SHP77 treated with DMSO at 0.1 percent for 48 hours (cell line): Measurements from ENCODE around the gene MYO5B.
"Not testable (repeated sequence)": the region's sequence is repeated elsewhere in the genome, so short reads cannot be mapped to it uniquely, and the experiment has no call there.

Experiments used
- DNase-seq: peaks from one replicate; lab custom pipeline; 2025; lab: John Stamatoyannopoulos, UW

MYO5B gene

DNA sequence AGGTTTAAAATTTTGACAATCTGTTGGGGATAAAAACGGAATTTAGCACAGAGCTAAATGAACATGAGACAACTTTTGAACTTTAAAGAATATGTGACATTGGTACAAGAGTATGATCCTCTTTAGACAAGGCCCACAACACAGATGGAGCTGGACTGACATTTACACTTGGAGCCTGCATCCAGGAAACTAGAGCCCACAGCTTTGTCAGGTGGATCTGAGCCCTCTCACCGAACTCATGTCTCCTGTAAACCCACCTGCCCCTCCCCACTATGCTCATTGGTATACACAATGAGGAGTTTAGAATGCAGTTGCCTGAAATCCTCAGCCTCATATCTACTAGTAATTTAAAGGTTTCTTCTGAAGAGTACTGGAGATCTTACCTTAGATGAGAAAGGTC is 359.5 kb downstream of the MYO5B start:
- no peak for DNase-seq

DNA sequence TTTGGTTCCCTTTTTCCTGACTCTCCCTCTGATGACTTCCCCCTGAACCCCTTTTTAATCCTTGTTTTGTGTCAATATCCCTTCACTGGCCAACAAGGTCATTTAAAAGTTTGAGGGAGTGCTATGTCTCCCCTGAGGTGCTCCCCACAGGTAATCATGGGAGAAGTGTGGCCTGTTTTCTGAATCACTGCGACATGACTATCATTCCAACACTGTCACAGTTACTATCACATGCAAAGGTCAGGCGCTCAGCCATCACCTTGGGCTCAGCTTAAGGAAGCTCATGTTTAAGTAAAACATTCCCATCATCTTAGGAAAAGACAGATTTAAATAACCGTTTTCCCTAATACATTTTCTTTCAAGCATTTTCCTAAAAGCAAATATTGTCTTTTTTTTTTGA is 360.7 kb downstream of the MYO5B start:
- DNase-seq = no peak

DNA sequence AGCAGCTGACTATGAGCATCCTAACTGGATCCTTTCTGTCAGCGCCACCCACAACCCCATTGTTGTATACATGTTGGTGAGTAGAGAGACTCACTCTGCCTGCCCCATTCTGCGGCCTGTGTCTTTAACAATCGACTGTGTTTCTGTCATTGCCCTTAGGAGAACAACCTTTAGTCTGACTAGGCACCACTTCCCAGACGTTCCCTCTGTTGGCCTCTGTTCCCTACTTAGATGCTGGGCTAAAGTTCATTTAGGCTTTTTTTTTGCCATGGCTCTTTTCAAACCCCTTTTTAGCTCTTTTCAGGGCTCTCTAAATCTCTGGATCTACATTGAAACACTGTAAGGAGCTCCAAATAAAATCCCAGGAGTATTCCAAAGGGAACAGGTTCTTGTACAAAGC is 361.1 kb downstream of the MYO5B start:
- no peak for DNase-seq

DNA sequence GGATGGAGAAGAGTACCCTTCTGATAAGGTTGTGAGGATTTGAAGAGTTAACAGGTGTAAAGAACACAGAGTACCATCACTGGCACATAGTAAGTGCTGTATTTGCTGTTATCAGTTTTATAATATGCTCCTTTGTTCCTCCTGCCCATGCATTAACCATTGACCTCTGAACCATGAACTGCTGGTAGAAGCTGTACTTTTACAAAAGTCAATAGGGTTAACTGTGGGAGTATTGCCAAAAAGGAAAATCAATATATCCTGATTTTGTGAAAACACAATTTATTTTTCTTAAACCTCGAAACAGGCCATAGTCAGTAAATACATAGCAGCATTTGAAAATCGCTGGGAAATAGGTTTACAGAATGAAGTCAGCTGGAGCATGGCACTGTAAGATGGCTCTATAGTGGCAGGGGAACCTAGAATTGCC is 362.7 kb downstream of the MYO5B start:
- no peak for DNase-seq

DNA sequence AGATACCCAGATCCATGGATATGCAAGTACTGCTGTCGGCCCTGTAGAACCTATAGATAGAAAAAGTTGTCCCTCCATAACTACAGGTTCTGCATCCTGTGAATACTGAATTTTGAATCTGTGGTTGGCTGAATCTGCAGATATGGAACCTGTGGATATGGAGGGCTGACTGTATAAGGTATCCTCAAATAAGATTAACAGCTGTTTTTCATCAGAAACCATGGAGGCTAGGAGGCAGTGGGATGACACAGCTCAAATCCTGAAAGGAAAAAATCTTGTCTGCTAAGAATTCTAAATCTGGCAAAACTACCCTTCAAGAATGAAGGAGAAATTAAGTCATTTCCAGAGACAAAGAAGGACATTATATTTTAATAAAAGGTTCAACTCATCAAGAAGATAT is 367.0 kb downstream of the MYO5B start:
- DNase-seq = no peak

DNA sequence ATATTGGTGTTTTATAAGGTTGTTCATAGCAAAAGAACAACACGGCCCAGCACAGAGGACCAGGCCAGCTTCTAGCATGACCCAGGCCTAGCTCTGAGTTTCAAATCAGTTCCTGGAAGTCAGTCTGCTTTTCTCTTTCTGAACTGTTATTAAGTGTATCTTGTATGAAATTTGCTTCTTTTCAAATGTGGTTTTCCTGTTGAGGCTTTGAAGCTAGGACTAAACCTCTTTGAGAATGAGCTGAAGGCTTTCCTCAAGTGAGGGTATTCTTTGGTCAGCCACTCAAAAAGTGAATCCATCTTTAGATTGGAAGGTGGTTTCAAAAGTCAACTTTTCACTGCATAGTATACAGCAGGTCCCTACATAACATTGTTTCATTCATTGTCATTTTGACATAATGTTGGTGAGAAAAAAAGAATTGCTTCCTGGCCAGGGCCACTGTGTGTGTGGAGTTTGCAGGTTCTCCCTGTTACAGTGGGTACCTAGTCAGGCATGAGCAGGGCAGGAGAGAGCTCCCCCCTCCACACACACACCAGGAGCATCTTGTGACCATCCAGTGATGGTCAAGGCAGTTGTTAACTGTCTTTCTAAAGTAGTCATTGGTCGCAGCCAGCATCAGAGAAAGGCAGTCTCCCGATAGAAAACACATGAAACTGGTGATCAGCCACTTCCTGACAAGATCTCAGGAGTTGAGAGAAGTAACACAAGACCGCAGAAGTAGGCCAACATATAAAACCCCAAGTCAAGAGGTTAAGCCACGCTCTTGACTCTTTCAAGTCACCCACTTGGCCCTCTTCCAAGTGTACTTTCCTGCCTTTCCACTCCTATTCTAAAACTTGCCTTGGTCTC is 374.9 kb downstream of the MYO5B start:
- DNase-seq = no peak

DNA sequence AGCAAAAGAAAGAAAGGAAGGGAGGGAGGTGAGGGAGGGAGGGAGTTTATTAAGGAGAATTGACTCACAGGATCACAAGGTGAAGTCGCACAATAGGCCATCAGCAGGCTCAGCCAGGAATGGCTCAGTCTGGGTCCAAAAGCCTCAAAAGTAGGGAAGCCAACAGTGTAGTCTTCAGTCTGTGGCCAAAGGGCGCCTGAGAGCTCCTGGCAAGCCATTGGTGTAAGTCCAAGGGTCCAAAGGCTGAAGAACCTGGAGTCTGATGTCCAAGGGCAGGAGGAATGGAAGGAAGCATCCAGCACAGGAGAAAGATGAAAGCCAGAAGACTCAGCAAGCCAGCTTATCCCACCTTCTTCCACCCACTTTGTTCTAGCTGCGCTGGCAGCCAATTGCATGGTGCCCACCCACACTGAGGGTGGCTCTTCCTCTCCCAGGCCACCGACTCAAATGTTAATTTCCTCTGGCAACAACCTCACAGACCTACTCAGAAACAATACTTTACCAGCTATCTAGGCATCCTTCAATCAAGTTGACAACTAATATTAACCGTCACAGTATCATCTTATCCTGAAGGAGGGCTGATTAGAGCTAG is 375.8 kb downstream of the MYO5B start:
- DNase-seq = no peak

DNA sequence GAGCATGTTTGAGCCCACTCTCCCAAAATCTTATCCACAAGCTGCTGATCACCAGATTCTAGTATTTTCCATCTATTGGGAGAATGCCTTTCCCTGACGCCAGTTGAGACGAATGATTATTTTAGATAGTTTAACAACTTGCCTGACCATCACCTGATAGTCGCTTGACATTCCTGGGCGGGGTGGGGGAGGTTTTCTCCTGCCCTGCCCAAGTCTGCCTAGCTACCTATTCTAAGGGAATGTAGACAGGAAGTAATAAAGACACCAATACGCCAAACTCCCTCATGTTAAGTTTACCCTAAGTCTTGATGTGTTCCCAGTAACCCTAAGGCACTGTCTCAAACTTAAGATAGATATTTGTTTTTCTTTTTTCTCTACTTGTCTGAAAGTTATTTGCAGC is 377.0 kb downstream of the MYO5B start:
- no peak for DNase-seq

DNA sequence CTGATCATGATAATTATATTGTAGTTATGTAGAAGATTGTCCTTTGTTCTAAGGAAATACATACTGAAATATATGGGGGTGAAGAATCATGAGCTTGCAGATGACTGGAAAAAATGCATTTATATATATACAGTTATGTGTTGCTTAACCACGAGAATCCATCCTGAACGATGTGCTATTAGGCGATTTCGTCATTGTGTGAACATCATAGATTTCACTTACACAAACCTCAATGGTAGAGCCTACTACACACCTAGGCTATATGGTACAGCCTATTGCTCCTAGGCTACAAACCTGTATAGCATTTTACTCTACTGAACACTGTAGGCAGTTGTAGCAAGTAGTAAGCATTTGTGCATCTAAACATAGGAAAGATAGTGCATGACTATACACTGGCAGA is 379.0 kb downstream of the MYO5B start:
- no peak for DNase-seq

DNA sequence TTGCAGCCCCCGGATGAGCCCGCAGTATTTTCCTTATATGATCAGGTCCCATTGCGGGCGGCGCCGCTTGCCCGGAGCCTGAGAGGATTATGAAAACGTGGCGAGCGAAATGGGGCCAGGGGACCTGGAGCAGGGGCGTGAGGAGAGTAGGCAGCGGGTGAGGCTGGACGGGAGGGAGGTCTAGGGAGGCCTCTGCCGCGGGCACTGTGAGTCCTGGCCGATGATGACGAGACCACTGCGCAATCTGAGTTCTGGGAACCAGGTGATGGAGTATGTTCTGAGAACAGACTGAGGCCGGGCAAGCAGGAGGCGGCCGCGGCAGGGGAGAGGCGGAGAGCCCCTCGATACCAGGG is 380.8 kb downstream of the MYO5B start:
- DNase-seq = peak; percentile 52

DNA sequence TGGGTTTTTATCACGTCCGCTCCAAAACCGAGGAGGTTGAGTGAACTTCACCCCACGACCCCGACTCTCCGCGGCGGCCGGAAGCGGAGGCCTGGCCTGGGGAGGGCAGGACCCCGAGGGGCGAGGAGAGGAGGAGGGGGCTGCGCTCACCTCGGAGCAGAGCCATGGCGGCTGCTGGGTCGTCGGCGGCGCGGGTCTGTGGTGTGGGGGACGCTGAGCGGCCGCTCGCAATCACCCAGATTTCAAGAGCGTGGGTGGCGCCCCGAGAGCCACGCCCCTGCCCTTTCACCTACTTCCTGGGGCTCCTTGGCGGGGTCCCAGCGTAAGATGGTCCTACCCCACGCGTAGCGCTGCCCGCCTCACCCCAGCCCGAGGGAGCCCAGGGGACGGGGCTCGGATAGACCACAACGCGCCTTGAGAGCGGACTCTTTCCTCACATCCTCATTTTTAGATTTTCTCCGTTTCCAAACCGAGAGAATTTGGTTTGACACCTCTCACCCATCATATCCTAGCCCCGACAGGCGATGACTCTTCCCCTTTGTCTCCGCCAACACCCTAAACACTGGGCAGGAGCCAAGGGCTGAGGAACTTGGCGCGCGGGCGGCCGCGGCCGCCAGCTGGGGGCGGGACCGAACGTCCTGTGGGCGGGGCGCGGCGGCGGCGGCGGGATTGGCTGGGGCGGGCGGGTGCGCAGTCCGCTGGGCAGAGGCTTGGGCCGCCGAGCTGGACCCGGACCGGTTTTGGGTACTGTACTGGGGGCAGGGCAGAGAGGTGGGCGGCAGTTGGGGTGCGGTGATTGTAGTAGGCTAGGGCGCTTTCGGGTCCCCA is 381.4 kb downstream of the MYO5B start, which contains the start of gene ACAA2:
Gene ACAA2 (minus strand): TSS at position 215 of the 828 bp plus-strand sequence. CDS start 49 bp downstream, at position 166.
- DNase-seq = peak; percentile 72

DNA sequence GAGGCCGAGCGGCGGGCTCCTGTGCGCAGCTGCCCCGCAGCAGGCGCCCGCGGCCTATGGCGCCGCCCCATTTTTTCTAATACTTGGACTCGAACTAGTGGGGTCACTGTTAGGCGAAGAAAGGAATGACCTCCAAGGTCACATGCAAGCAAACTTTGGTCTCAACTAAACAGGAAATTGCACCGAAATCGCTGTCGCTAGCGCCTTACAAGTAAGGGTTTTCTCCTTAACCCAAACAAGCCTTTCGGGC is 382.0 kb downstream of the MYO5B start:
- DNase-seq = no peak

DNA sequence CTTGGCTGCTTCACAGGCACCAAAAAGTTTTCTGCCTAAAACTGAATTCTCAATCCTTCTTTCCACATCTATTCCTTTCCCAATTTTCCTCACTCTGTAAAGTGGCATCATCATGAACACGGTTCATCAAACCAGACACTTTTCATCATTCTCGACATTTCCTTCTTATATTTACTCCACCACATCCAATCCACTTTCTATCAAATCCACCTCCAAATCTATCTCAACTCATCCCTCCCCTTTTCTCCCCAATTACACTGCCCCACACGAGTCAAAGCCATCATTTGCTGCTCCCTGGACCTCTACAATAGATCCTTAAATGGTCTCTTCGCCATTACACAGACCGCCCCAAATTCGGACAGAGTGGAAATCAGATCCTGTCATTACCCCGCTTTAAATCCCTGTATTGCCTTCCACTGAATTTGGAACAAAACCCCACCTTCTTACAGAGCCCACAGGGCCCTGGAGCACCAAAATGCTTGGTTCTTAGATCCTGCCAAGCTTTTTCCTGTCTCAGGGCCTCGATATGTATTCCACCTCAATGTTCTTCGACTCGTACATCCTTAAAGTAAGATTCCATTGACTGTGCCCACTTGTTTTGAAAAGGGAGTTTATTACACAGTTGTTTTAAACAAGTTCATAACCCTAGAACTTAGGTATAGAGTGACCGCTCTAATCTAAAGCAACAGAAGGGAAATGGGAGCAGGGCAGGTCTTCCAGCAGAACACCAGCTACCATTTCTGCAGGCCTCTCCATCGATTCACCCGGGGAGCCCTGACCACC is 382.5 kb downstream of the MYO5B start:
- DNase-seq = peak; percentile 22

DNA sequence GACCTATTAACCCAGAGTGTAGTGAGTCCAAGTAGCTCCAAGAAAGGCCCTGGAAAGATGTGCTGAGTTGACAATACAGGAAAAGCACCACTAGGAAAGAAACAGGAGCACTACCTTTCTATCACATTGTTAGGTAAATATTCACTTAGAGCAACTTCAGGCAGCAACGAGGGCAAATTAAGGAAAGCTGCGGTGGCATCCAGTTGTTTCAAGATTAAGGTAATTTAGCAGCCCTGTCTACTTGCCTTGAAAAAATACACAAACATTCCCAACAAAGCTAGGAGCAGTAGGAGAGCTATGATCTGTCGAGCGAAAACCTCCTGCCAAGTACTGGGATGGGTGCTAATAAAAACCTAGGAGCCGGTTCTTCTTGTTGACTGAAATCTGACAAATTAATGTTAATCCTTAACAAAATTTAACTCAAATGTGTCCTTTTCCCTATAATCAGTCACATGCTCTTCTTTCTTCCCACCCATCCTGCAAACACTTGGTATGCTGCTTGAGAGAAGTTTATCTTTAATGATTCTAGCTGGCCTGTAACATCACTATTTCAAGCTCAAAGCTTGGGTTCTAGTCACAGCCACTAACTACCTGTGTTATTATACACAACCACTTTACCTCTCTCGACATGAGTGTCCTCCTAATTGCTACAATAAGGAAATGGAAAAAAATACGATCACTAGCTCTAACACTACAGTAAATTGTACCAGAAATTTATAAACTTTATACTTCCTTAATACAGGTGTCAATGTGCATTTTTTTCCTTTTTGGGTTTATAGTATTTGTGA is 383.6 kb downstream of the MYO5B start:
- no peak for DNase-seq

DNA sequence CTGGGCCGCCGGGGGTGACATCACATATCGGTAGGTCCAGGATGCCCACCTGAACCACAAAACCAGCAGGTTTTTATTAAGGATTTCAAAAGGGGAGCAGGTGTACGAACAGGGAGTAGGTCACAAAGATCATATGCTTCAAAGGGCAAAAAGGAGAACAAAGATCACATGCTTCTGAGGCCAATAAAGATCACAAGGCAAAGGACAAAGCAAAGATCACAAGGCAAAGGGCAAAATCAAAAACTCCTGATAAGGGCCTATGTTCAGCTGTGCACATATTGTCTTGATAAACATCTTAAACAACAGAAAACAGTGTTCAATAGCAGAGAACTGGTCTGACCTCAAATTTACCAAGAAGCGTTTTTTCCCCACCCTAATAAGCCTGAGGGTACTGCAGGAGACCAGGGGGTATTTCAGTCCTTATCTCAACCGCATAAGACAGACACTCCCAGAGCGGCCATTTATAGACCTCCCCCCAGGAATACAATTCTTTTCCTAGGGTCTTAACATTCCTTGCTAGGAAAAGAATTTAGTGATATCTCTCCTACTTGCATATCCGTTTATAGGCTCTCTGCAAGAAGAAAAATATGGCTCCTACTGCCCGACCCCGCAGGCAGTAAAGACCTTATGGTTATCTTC is 386.3 kb downstream of the MYO5B start:
- DNase-seq = not testable (repeated sequence)

DNA sequence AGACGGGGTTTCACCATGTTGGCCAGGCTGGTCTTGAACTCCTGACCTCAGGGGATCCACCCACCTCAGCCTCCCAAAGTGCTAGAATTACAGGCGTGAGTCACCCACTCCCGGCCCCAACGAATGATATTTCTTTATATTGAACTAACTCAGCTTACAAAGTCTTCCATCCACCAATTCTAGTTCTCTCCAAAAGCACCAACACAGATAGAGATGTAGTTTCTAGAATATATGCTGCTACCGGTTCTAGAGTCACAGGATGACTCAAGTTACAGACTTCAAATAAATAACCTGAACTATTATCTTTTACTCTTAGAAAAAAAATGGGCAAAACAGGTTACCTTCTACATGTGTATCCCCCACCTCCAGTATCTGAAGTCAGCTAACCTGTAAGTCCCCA is 390.9 kb downstream of the MYO5B start:
- no peak for DNase-seq

DNA sequence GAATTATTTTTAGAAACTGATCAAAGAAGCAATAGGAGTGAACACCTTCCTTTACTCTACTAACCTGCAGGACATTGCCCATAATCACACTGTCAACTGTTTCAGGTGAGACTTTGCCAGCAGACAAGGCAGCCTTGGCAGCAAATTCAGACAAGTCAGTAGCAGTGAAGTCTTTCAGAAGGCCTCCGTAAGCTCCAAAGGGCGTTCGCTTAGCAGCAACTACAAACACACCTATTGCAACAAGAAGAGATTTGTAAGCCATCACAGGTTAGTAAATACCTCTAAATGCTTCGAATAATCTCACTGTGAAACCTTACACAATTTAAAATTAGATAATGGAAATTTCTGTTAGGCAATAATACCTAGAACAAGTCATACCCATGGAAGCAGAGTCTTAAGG is 392.3 kb downstream of the MYO5B start:
- no peak for DNase-seq

DNA sequence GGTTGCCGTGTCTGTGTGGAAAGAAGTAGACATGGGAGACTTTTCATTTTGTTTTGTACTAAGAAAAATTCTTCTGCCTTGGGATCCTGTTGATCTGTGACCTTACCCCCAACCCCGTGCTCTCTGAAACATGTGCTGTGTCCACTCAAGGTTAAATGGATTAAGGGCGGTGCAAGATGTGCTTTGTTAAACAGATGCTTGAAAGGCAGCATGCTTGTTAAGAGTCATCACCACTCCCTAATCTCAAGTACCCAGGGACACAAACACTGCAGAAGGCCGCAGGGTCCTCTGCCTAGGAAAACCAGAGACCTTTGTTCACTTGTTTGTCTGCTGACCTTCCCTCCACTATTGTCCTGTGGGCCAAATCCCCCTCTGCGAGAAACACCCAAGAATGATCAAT is 394.5 kb downstream of the MYO5B start:
- DNase-seq = not testable (repeated sequence)

DNA sequence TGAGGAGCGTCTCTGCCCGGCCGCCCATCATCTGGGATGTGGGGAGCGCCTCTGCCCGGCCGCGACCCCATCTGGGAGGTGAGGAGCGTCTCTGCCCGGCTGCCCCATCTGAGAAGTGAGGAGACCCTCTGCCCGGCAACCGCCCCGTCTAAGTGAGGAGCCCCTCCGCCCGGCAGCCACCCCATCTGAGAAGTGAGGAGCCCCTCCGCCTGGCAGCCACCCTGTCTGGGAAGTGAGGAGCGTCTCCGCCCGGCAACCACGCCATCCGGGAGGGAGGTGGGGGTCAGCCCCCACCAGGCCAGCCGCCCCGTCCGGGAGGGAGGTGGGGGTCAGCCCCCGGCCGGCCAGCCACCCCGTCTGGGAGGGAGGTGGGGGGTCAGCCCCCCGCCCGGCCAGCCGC is 395.1 kb downstream of the MYO5B start:
- DNase-seq = not testable (repeated sequence)

DNA sequence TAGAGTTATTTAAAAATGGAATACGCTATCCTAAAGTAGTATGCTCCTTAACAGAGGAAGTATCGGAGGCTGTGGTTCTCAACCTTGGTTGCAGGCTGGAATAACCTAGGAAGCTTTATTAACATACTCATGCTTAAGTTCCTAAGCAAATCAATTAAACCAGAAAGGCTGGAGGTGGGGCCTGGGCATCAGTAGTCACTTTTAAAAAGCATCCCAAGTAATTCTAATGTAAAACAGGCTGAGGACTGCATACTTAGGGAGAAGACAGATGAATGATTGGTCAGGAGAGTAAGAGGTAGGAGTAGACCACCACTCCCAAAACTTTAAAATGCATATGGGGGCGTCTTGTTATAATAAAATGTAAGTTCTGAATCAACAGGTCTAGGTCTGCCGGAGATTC is 396.9 kb downstream of the MYO5B start:
- no peak for DNase-seq
